Right hindlimb (tissue), 1 donor: ENCODE measurements around the gene SOD3.

Experiments used
- DNase-seq: peaks from one replicate; pipeline ENCODE4 v3.0.0-alpha.2; 2018

SOD3 gene

GRCh38 chr4:24805067-24805466 lies 9.7 kb downstream of the SOD3 start:
- DNase-seq = no peak

- no peak for DNase-seq
Measured at GRCh38 chr4:24805566-24805965, 10.2 kb downstream of the SOD3 start.

- no peak for DNase-seq
Measured at GRCh38 chr4:24806206-24806990, 11.0 kb downstream of the SOD3 start.

- no peak for DNase-seq
Measured at GRCh38 chr4:24807611-24808010, 12.2 kb downstream of the SOD3 start.

- DNase-seq = no peak
Measured at GRCh38 chr4:24808261-24808660, 12.9 kb downstream of the SOD3 start.

GRCh38 chr4:24808955-24809354 lies 13.6 kb downstream of the SOD3 start:
- no peak for DNase-seq

GRCh38 chr4:24809376-24809775 lies 14.0 kb downstream of the SOD3 start:
- DNase-seq = no peak

GRCh38 chr4:24809815-24810405 lies 14.5 kb downstream of the SOD3 start:
- no peak for DNase-seq

GRCh38 chr4:24810871-24811631 lies 15.7 kb downstream of the SOD3 start:
- DNase-seq = no peak

GRCh38 chr4:24813732-24814131 lies 18.4 kb downstream of the SOD3 start:
- no peak for DNase-seq

GRCh38 chr4:24816797-24817196 lies 21.4 kb downstream of the SOD3 start:
- DNase-seq = no peak

- no peak for DNase-seq
Measured at GRCh38 chr4:24820541-24820940, 25.2 kb downstream of the SOD3 start.

GRCh38 chr4:24824720-24825119 lies 29.3 kb downstream of the SOD3 start:
- DNase-seq = no peak

- no peak for DNase-seq
Measured at GRCh38 chr4:24831637-24832036, 36.3 kb downstream of the SOD3 start.

- DNase-seq = no peak
Measured at GRCh38 chr4:24835696-24836095, 40.3 kb downstream of the SOD3 start.

- DNase-seq = no peak
Measured at GRCh38 chr4:24836661-24837242, 41.4 kb downstream of the SOD3 start.

- no peak for DNase-seq
Measured at GRCh38 chr4:24837336-24837735, 42.0 kb downstream of the SOD3 start.

- DNase-seq = no peak
Measured at GRCh38 chr4:24837781-24838180, 42.4 kb downstream of the SOD3 start.

- DNase-seq = no peak
Measured at GRCh38 chr4:24840362-24840761, 45.0 kb downstream of the SOD3 start.

GRCh38 chr4:24840826-24841543 lies 45.6 kb downstream of the SOD3 start:
- DNase-seq = no peak

- no peak for DNase-seq
Measured at GRCh38 chr4:24842356-24842755, 47.0 kb downstream of the SOD3 start.

- no peak for DNase-seq
Measured at GRCh38 chr4:24843096-24843495, 47.7 kb downstream of the SOD3 start.

GRCh38 chr4:24845132-24845531 lies 49.8 kb downstream of the SOD3 start:
- DNase-seq = no peak
